Erythroblast (primary cell): ENCODE measurements around the gene FMN2.

ENCODE experiments used
- DNase-seq, 2 experiments: peaks; one replicate each; lab custom pipeline; 2025; lab: John Stamatoyannopoulos, UW
- GATA1 ChIP-seq: IDR thresholded peaks from 2 replicates; pipeline ENCODE4 v1.6.1; 2011; ENCODE audit warnings: low read depth, mild to moderate bottlenecking, control low read depth, low read length, moderate library complexity
- POLR2A ChIP-seq: IDR thresholded peaks from 2 replicates; pipeline ENCODE4 v1.6.1; 2011; ENCODE audit warnings: mild to moderate bottlenecking, low read length

Gene FMN2

GRCh38 chr1:240107058-240107684 lies 15.5 kb downstream of the FMN2 start:
- no peak for DNase-seq
- no peak for TF ChIP-seq POLR2A
- TF ChIP-seq GATA1: no peak

GRCh38 chr1:240109130-240109529 lies 17.4 kb downstream of the FMN2 start:
- TF ChIP-seq GATA1: no peak
- no peak for TF ChIP-seq POLR2A

GRCh38 chr1:240109920-240110636 lies 18.4 kb downstream of the FMN2 start:
- DNase-seq: no peak
- no peak for TF ChIP-seq GATA1
- TF ChIP-seq POLR2A: no peak

More at GRCh38 chr1:240109130-240109529, 17.4 kb downstream of the FMN2 start:
- DNase-seq: no peak

GRCh38 chr1:240111558-240111957 lies 19.9 kb downstream of the FMN2 start:
- no peak for DNase-seq
- TF ChIP-seq GATA1: no peak
- TF ChIP-seq POLR2A: no peak

GRCh38 chr1:240114222-240114621 lies 22.5 kb downstream of the FMN2 start:
- no peak for DNase-seq
- TF ChIP-seq GATA1 (no peak), POLR2A (no peak)

- DNase-seq: no peak
- TF ChIP-seq POLR2A (no peak), GATA1 (no peak)
Measured at GRCh38 chr1:240115831-240116230, 24.1 kb downstream of the FMN2 start.

- TF ChIP-seq GATA1 (no peak), POLR2A (no peak)
- DNase-seq: no peak
Measured at GRCh38 chr1:240116831-240117769, 25.4 kb downstream of the FMN2 start.

GRCh38 chr1:240117930-240118329 lies 26.2 kb downstream of the FMN2 start:
- DNase-seq: no peak
- no peak for TF ChIP-seq POLR2A
- no peak for TF ChIP-seq GATA1

GRCh38 chr1:240122639-240123613 lies 31.2 kb downstream of the FMN2 start:
- no peak for TF ChIP-seq POLR2A
- TF ChIP-seq GATA1: no peak
- no peak for DNase-seq

GRCh38 chr1:240126821-240127220 lies 35.1 kb downstream of the FMN2 start:
- no peak for DNase-seq
- TF ChIP-seq GATA1 (no peak), POLR2A (no peak)

- DNase-seq: no peak
- no peak for TF ChIP-seq POLR2A
- no peak for TF ChIP-seq GATA1
Measured at GRCh38 chr1:240128366-240128765, 36.7 kb downstream of the FMN2 start.

GRCh38 chr1:240134113-240134512 lies 42.4 kb downstream of the FMN2 start:
- DNase-seq: no peak
- TF ChIP-seq POLR2A: no peak
- no peak for TF ChIP-seq GATA1
